HepG2 (cell line): ENCODE measurements around the gene ENG. TPM values are rescaled to one million over a fixed set of nuclear protein-coding genes. Genes with fewer than 3 reads are reported as not detected.

Experiments used
- CERS6 ChIP-seq: sonication (generic); formaldehyde crosslinking; IDR thresholded peaks from 2 replicates; pipeline ENCODE4 v1.5.0; 2020; ENCODE audit warnings: missing genetic modification reagents
- IRF2 ChIP-seq: IDR thresholded peaks from 2 replicates; pipeline ENCODE4 v1.6.1; 2018; ENCODE audit warnings: missing genetic modification reagents, missing compliant biosample characterization
- NRL ChIP-seq: sonication (generic); formaldehyde crosslinking; IDR thresholded peaks from 2 replicates; pipeline ENCODE4 v1.5.0; 2020; ENCODE audit warnings: missing genetic modification reagents, mild to moderate bottlenecking, moderate library complexity, borderline replicate concordance
- PHF5A ChIP-seq: IDR thresholded peaks from one replicate; pipeline ENCODE4 v1.6.1; 2018; ENCODE audit warnings: low read depth, missing genetic modification reagents; ENCODE audit not compliant: unreplicated experiment
- RFX3 ChIP-seq: IDR thresholded peaks from 2 replicates; pipeline ENCODE4 v1.6.1; 2016; ENCODE audit warnings: missing biosample characterization, missing genetic modification reagents
- SALL1 ChIP-seq: sonication (generic); formaldehyde crosslinking; IDR thresholded peaks from 2 replicates; pipeline ENCODE4 v1.8.0; 2022; ENCODE audit warnings: mild to moderate bottlenecking, missing genetic modification reagents
- SAP130 ChIP-seq: IDR thresholded peaks from 2 replicates; pipeline ENCODE4 v1.6.1; 2016; ENCODE audit warnings: low read depth
- SRF ChIP-seq: IDR thresholded peaks from 2 replicates; pipeline ENCODE4 v1.6.1; 2011; ENCODE audit warnings: mild to moderate bottlenecking, low read depth, low read length, moderate library complexity
- SRSF4 ChIP-seq: fragments of 200-400 bp; formaldehyde crosslinking; IDR thresholded peaks from one replicate; pipeline ENCODE4 v1.6.1; 2018; ENCODE audit warnings: mild to moderate bottlenecking, low read depth, low read length, moderate library complexity; ENCODE audit not compliant: poor library complexity, severe bottlenecking
- YY1 ChIP-seq: IDR thresholded peaks from 2 replicates; pipeline ENCODE4 v1.6.1; 2011; ENCODE audit warnings: low read length, low read depth, moderate library complexity, mild to moderate bottlenecking; ENCODE audit not compliant: insufficient read depth, insufficient replicate concordance
- ZFAT ChIP-seq: sonication (generic); formaldehyde crosslinking; conservative IDR thresholded peaks from 2 replicates; pipeline ENCODE4 v1.8.1; 2023; ENCODE audit warnings: missing genetic modification reagents, inconsistent platforms
- ZNF253 ChIP-seq: sonication (generic); formaldehyde crosslinking; IDR thresholded peaks from 2 replicates; pipeline ENCODE4 v1.8.0; 2022; ENCODE audit warnings: mild to moderate bottlenecking, missing genetic modification reagents, borderline replicate concordance
- ZNF431 ChIP-seq: sonication (generic); formaldehyde crosslinking; IDR thresholded peaks from 2 replicates; pipeline ENCODE4 v1.9.0; 2022; ENCODE audit warnings: missing genetic modification reagents, low read depth, mild to moderate bottlenecking, borderline replicate concordance
- ZNF562 ChIP-seq: sonication (generic); formaldehyde crosslinking; IDR thresholded peaks from 2 replicates; pipeline ENCODE4 v1.8.0; 2022; ENCODE audit warnings: missing genetic modification reagents, borderline replicate concordance
- ZNF777 ChIP-seq: sonication (generic); formaldehyde crosslinking; IDR thresholded peaks from 2 replicates; pipeline ENCODE4 v1.4.0; 2020; ENCODE audit warnings: missing genetic modification reagents
- polyA plus RNA-seq, 8 experiments: library from polyadenylated mRNA; depleted of rRNA in 3 of 8; stranded (reverse) in 7 of 8; unstranded in 1 of 8; fragments of >200 nt; fragmentation: Illumina TruSeq in 4 of 8; extraction: Trizol in 4 of 8; gene quantifications; 2 replicates each; pipeline versions ENCODE4 v1.2.1 to v1.2.3, GENCODE V29; 2011 to 2016; ENCODE audit warnings: low read depth in 4 of 8, missing spikeins in 1 of 8, mixed read lengths in 1 of 8; ENCODE audit not compliant: insufficient read depth in 1 of 8
- total RNA-seq, 5 experiments: library from RNA; depleted of rRNA; stranded (reverse); fragments of >200 nt; fragmentation: Illumina TruSeq; extraction: Trizol; gene quantifications; 2 replicates each; pipeline ENCODE4 v1.2.3, GENCODE V29; 2016; ENCODE audit warnings: low read depth in 1 of 5
- TF ChIP-seq, protein P1 (sequence below): IDR thresholded peaks from 2 replicates; pipeline ENCODE4 v1.6.1; 2018; ENCODE audit warnings: missing genetic modification reagents
- TF ChIP-seq, protein P2 (sequence below): sonication (generic); formaldehyde crosslinking; IDR thresholded peaks from 2 replicates; pipeline ENCODE4 v1.4.0; 2020; ENCODE audit warnings: mild to moderate bottlenecking, missing genetic modification reagents
- TF ChIP-seq, protein P3 (sequence below): sonication (generic); formaldehyde crosslinking; IDR thresholded peaks from 2 replicates; pipeline ENCODE4 v1.4.0; 2020; ENCODE audit warnings: missing genetic modification reagents

Gene ENG
- total and polyA plus RNA-seq, 2 of the 13 experiments (the other 11 are each of a cell fraction or from before 2014, with no cell fraction given), result 0.02 to 1.1 TPM

- TF ChIP-seq, protein P1, sequence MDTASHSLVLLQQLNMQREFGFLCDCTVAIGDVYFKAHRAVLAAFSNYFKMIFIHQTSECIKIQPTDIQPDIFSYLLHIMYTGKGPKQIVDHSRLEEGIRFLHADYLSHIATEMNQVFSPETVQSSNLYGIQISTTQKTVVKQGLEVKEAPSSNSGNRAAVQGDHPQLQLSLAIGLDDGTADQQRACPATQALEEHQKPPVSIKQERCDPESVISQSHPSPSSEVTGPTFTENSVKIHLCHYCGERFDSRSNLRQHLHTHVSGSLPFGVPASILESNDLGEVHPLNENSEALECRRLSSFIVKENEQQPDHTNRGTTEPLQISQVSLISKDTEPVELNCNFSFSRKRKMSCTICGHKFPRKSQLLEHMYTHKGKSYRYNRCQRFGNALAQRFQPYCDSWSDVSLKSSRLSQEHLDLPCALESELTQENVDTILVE, result no peak
- peak; percentile 66 for TF ChIP-seq YY1
- TF ChIP-seq PHF5A (CRISPR knock-in tag), result no peak
- TF ChIP-seq ZNF431 (CRISPR knock-in tag), result no peak
- TF ChIP-seq ZNF777 (CRISPR knock-in tag), result 0 out of 2 replicates have a peak, but pooled peaks have one; percentile 44
- TF ChIP-seq, protein P2, sequence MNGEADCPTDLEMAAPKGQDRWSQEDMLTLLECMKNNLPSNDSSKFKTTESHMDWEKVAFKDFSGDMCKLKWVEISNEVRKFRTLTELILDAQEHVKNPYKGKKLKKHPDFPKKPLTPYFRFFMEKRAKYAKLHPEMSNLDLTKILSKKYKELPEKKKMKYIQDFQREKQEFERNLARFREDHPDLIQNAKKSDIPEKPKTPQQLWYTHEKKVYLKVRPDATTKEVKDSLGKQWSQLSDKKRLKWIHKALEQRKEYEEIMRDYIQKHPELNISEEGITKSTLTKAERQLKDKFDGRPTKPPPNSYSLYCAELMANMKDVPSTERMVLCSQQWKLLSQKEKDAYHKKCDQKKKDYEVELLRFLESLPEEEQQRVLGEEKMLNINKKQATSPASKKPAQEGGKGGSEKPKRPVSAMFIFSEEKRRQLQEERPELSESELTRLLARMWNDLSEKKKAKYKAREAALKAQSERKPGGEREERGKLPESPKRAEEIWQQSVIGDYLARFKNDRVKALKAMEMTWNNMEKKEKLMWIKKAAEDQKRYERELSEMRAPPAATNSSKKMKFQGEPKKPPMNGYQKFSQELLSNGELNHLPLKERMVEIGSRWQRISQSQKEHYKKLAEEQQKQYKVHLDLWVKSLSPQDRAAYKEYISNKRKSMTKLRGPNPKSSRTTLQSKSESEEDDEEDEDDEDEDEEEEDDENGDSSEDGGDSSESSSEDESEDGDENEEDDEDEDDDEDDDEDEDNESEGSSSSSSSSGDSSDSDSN, result peak; percentile 82
- TF ChIP-seq IRF2 (CRISPR knock-in tag), result no peak; the same call in 1 of the 2 replicates
- no peak for TF ChIP-seq ZNF562 (CRISPR knock-in tag)
- TF ChIP-seq CERS6 (CRISPR knock-in tag), result no peak
- no peak for TF ChIP-seq SRF
- no peak for TF ChIP-seq ZFAT (CRISPR knock-in tag)
- TF ChIP-seq SALL1 (CRISPR knock-in tag), result peak; percentile 83
- no peak for TF ChIP-seq NRL (CRISPR knock-in tag)
- TF ChIP-seq RFX3 (CRISPR knock-in tag), result no peak
- TF ChIP-seq ZNF253 (CRISPR knock-in tag), result peak; percentile 84; the same call in 1 of the 2 replicates
- TF ChIP-seq SRSF4, result no peak
- TF ChIP-seq, protein P3, sequence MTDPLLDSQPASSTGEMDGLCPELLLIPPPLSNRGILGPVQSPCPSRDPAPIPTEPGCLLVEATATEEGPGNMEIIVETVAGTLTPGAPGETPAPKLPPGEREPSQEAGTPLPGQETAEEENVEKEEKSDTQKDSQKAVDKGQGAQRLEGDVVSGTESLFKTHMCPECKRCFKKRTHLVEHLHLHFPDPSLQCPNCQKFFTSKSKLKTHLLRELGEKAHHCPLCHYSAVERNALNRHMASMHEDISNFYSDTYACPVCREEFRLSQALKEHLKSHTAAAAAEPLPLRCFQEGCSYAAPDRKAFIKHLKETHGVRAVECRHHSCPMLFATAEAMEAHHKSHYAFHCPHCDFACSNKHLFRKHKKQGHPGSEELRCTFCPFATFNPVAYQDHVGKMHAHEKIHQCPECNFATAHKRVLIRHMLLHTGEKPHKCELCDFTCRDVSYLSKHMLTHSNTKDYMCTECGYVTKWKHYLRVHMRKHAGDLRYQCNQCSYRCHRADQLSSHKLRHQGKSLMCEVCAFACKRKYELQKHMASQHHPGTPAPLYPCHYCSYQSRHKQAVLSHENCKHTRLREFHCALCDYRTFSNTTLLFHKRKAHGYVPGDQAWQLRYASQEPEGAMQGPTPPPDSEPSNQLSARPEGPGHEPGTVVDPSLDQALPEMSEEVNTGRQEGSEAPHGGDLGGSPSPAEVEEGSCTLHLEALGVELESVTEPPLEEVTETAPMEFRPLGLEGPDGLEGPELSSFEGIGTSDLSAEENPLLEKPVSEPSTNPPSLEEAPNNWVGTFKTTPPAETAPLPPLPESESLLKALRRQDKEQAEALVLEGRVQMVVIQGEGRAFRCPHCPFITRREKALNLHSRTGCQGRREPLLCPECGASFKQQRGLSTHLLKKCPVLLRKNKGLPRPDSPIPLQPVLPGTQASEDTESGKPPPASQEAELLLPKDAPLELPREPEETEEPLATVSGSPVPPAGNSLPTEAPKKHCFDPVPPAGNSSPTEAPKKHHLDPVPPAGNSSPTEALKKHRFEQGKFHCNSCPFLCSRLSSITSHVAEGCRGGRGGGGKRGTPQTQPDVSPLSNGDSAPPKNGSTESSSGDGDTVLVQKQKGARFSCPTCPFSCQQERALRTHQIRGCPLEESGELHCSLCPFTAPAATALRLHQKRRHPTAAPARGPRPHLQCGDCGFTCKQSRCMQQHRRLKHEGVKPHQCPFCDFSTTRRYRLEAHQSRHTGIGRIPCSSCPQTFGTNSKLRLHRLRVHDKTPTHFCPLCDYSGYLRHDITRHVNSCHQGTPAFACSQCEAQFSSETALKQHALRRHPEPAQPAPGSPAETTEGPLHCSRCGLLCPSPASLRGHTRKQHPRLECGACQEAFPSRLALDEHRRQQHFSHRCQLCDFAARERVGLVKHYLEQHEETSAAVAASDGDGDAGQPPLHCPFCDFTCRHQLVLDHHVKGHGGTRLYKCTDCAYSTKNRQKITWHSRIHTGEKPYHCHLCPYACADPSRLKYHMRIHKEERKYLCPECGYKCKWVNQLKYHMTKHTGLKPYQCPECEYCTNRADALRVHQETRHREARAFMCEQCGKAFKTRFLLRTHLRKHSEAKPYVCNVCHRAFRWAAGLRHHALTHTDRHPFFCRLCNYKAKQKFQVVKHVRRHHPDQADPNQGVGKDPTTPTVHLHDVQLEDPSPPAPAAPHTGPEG (CRISPR knock-in tag), result peak; percentile 59; the same call in 1 of the 2 replicates
- TF ChIP-seq SAP130, result peak; percentile 93; the same call in 1 of the 2 replicates
Observed at GRCh38 chr9:127802576-127803443, 51.6 kb downstream of the ENG start, which contains the start of gene FPGS (continued).
